Thyroid gland (tissue), 4 donors: ENCODE data around the gene SEMA7A. TPM values are rescaled to one million over a fixed set of nuclear protein-coding genes. Genes with fewer than 3 reads are reported as not detected.
A peak's percentile ranks its signal among the peaks of the same experiment; 100 is the strongest.

ENCODE experiments used
- DNase-seq, 2 donors: peaks; one replicate each; pipeline ENCODE4 v3.0.0-alpha.2; 2019
- H3K27ac ChIP-seq, 3 donors: fragments of 200-600 bp; sonication (generic); 1 replicate in 2 of 3; 2 replicates in 1 of 3; pipeline ENCODE4 v1.5.1; 2016 to 2019; ENCODE audit warnings: mild to moderate bottlenecking in 1 of 3, moderate library complexity in 1 of 3
- H3K27me3 ChIP-seq: fragments of 200-600 bp; sonication (generic); one replicate; pipeline ENCODE4 v1.5.1; 2019
- H3K36me3 ChIP-seq, 2 donors: fragments of 200-600 bp; sonication (generic); one replicate each; pipeline ENCODE4 v1.5.1; 2016 to 2019
- H3K4me1 ChIP-seq, 2 donors: fragments of 200-600 bp; sonication (generic); one replicate each; pipeline ENCODE4 v1.5.1; 2017 to 2019
- H3K4me3 ChIP-seq, 3 donors: fragments of 200-600 bp; sonication (generic); replicated peaks in 1 of 3; 1 replicate in 2 of 3; 2 replicates in 1 of 3; pipeline ENCODE4 v1.5.1; 2016; ENCODE audit warnings: mild to moderate bottlenecking in 1 of 3
- H3K9me3 ChIP-seq: fragments of 200-600 bp; sonication (generic); one replicate; pipeline ENCODE4 v1.5.1; 2017
- CTCF ChIP-seq, 6 experiments: fragments of 200-600 bp in 3 of 6; fragments of 450-650 bp in 3 of 6; sonication (generic) in 3 of 6; IDR thresholded peaks; one replicate each; pipeline ENCODE4 v1.5.1; 2016 to 2019; ENCODE audit warnings: antibody characterized with exemption in 6 of 6, mild to moderate bottlenecking in 2 of 6, inconsistent platforms in 1 of 6, moderate library complexity in 1 of 6
- POLR2A ChIP-seq, 2 donors: fragments of 450-650 bp; IDR thresholded peaks; one replicate each; pipeline ENCODE4 v1.6.1; 2017; ENCODE audit warnings: antibody characterized with exemption in 2 of 2, mild to moderate bottlenecking in 2 of 2, moderate library complexity in 1 of 2
- WGBS, 2 donors: methylation state at CpG; one replicate each; pipeline ENCODE4 v1.1.5; 2017; 5-methylcytosine and 5-hydroxymethylcytosine counted together
- intact Hi-C: fragments of 100-400 bp; cut with DNase I; formaldehyde crosslinking; loops from one replicate; pipeline ENCODE4 v1.15.1; 2023
- total RNA-seq, 4 donors: library from RNA; depleted of rRNA; stranded (reverse); fragments of >200 nt; gene quantifications; one replicate each; pipeline ENCODE4 v1.2.3, GENCODE V29; 2016

Gene SEMA7A
- total RNA-seq, 4 donors from 2014 or later: 0.29 to 2.0 (median 1.6) TPM

- Histone ChIP-seq H3K36me3 (no peaks in the 10 kb centered on the region), H3K9me3 (no peaks in the 10 kb centered on the region), H3K4me1 (peaks cover 0 to 3% of the 10 kb centered on the region in 2 donors), H3K27ac (no peak overlapping the region), H3K4me3 (no peak overlapping the region), H3K27me3 (no peaks in the 10 kb centered on the region)
- intact Hi-C loops: loop anchor here (2.0 to 10.0 kb wide), 2 partner anchors 56 to 232 kb away; partner anchors contain the start of gene CLK3
- WGBS, 2 donors: 83 to 100% methylated on average over 1 to 4 of the region's 4 CpGs
- TF ChIP-seq CTCF (IDR thresholded peaks at IDR 0.05): no peak
- TF ChIP-seq POLR2A (IDR thresholded peaks at IDR 0.05): no peak
- DNase-seq: no peak
Measured at GRCh38 chr15:74383286-74383685, 50.5 kb downstream of the SEMA7A start.

GRCh38 chr15:74382004-74382816, 51.5 kb downstream of the SEMA7A start:
- Histone ChIP-seq H3K27me3 (no peaks in the 10 kb centered on the region), H3K4me1 (peaks cover 0 to 3% of the 10 kb centered on the region in 2 donors), H3K4me3 (no peak overlapping the region), H3K9me3 (no peaks in the 10 kb centered on the region), H3K27ac (no peak overlapping the region), H3K36me3 (no peaks in the 10 kb centered on the region)
- 43 to 47% methylated on average over 9 to 12 of the region's 13 CpGs for WGBS, 2 donors
- TF ChIP-seq POLR2A (IDR thresholded peaks at IDR 0.05) (no peak), CTCF (IDR thresholded peaks at IDR 0.05) (peak; percentile 57 to 84 (median 76))
- intact Hi-C loops: loop anchor here (2.0 to 10.0 kb wide), 2 partner anchors 57 to 233 kb away; partner anchors contain the start of gene CLK3
- DNase-seq: peak; percentile 78 to 80

GRCh38 chr15:74381481-74381880, 52.3 kb downstream of the SEMA7A start:
- no peak for DNase-seq
- WGBS, 2 donors: 67 to 80% methylated on average over 4 to 5 of the region's 5 CpGs
- Histone ChIP-seq H3K9me3 (no peaks in the 10 kb centered on the region), H3K36me3 (no peaks in the 10 kb centered on the region), H3K27ac (no peak overlapping the region), H3K4me3 (no peak overlapping the region), H3K4me1 (peaks cover 0 to 3% of the 10 kb centered on the region in 2 donors), H3K27me3 (no peaks in the 10 kb centered on the region)
- intact Hi-C loops: loop anchor here (10.0 kb wide), 1 partner anchor 233 kb away; the partner anchor contains the start of gene CLK3
- TF ChIP-seq POLR2A (IDR thresholded peaks at IDR 0.05) (no peak), CTCF (IDR thresholded peaks at IDR 0.05) (no peak)

GRCh38 chr15:74381190-74381453, 52.6 kb downstream of the SEMA7A start:
- WGBS, 2 donors: 64 to 74% methylated on average over 2 of the region's 2 CpGs
- Histone ChIP-seq H3K36me3 (no peaks in the 10 kb centered on the region), H3K4me1 (peaks cover 0 to 3% of the 10 kb centered on the region in 2 donors), H3K9me3 (no peaks in the 10 kb centered on the region), H3K27ac (no peak overlapping the region), H3K27me3 (no peaks in the 10 kb centered on the region), H3K4me3 (no peak overlapping the region)
- intact Hi-C loops: loop anchor here (10.0 kb wide), 1 partner anchor 234 kb away; the partner anchor contains the start of gene CLK3
- no peak for DNase-seq
- TF ChIP-seq POLR2A (IDR thresholded peaks at IDR 0.05) (no peak), CTCF (IDR thresholded peaks at IDR 0.05) (no peak)
